HG02981 (cell line): ENCODE data around the gene SFXN2.
A peak's percentile ranks its signal among the peaks of the same experiment; 100 is the strongest.
"Not testable (repeated sequence)": the region's sequence is repeated elsewhere in the genome, so short reads cannot be mapped to it uniquely, and the experiment has no call there.

Experiments
- ATAC-seq: cut with Tn5 transposase; IDR thresholded peaks from one replicate; pipeline ENCODE4 v1.9.1; 2021; ENCODE audit warnings: mild to moderate bottlenecking, moderate library complexity; ENCODE audit not compliant: unreplicated experiment

SFXN2 gene

DNA sequence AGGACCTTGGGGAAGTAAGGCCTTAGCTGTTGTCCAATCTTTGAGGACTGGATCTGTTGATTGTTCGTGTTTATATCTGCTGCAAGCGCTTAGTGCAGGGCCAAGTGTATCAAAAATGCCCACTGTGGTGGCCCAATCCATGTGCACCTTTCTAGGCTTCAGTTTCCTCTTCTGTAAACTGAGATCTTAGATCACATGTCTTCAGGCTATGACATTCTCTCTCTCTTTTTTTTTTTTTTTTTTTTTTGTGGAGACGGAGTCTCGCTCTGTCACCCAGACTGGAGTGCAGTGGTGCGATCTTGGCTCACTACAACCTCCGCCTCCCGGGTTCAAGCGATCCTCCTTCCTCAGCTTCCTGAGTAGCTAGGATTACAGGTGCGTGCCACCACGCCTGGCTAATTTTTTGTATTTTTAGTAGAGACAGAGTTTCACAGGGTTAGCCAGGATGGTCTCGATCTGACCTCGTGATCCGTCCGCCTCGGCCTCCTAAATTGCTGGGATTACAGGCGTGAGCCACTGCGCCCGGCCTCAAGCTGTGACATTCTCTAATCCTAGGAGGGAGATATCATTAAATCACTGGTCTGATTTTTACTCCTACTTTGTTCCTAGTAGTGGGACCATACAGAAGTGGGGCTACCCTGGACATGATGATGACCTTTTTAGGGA lies 2.6 kb downstream of the SFXN2 start:
- ATAC-seq = not testable (repeated sequence)

DNA sequence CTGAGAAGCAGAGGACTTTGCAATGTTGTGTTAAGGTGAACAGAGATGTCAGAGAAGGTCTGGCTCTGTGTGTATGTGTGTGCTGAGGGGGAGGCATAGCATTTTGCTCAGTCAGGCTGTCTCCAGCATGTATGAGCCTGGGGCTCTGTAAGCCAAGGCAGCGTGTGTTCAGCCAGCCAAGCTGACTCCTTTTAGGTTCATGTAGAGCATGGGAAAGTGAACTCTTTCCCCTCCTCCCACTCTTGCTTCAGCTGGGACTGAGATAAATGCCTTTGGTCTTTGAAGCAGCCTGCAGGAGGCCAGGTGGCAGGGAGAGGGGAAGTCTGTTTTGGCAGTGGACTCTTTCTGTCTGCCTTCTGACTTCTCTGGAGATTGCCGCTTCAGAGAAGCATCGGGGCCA lies 3.8 kb downstream of the SFXN2 start:
- ATAC-seq = no peak

DNA sequence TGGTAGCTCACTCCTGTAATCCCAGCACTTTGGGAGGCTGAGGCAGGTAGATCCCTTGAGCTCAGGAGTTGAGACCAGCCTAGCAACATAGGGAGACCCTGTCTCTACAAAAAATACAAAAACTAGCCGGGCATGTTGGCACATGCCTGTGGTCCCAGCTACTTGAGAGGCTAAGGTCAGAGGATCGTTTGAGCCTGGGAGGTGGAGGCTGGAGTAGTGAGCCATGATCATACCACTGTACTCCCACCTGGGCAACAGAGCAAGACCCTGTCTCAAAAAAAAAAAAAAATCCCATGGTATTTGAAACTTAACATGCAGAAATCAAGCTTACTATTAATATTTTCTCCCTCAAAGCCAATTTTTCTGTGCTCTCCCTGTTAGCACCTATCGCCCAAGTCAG lies 5.9 kb downstream of the SFXN2 start:
- no peak for ATAC-seq

DNA sequence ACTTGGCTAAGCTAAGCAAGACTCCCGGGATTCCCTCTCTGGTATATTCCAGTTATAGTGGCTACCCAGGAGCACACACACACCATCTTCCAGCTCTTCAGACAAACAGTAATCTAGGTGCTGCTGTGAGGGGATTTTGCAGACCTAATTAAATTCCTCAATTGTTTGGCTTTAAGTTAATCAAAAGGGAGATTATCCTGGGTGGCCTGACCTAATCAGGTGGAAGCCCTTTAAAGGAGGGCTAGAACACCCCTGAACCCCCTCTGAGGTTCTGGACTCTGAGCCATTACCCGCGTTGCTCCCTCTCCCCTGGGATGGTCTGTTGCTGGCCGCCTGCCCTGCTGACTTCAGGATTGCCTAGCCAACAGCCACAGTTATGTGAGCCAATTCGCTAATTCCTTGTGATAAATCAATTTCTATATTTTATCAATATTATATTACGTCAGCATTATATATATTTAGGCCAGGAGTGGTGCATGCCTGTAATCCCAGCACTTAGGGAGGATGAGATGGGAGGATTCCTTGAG lies 6.4 kb downstream of the SFXN2 start:
- ATAC-seq = no peak

DNA sequence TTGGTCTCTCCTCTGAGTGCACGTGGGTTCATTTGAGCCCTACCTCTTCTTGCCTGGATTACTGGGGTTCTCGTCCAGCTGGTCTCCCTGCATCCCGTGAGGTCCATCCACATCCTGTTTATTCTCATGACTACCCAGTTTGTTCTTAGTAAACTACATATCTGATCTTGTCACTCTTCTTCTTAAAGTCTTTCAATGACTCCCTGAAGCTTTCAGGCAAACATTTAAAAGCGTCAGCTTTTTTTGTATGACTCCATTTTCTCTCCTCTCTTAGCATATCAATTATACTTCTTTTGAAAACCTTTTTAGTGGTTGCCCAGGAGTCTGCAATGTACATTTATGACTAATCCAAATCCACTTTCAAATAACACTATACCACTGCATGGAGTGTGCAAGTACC lies 7.5 kb downstream of the SFXN2 start:
- ATAC-seq = no peak

DNA sequence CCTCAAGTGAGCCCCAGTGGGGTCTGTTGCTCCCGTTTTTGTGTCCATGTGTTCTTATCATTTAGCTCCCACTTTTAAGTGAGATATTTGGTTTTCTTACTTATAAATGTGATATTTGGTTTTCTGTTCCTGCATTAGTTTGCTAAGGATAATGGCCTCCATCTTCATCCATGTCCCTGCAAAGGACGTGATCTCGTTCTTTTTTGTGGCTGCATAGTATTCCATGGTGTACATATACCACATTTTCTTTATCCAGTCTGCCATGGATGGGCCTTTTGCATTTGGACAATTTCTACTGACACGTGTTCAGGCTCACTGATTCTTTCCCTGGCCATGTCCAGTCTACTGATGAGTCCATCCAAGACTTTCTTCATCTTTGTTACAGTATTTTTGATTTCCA lies 9.6 kb downstream of the SFXN2 start:
- ATAC-seq = no peak

DNA sequence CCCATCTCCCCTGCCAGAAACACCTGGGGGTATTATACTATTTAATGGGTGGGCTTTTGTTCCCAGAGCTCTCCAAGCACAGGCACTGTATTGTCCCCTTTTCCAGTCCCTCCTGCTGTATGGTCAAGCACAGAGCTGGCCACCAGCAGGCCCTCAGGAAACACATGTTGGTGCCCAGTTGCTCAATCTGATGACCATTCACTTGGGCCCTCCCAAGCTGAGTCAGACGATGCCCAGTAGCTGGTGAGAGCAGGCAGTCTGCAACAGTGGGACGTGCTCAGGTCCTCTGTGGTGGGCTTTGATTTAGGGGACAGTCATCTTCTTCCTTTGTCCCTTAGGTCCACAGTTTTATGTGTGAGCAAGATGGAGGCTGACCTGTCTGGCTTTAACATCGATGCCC lies 11.8 kb downstream of the SFXN2 start:
- no peak for ATAC-seq

DNA sequence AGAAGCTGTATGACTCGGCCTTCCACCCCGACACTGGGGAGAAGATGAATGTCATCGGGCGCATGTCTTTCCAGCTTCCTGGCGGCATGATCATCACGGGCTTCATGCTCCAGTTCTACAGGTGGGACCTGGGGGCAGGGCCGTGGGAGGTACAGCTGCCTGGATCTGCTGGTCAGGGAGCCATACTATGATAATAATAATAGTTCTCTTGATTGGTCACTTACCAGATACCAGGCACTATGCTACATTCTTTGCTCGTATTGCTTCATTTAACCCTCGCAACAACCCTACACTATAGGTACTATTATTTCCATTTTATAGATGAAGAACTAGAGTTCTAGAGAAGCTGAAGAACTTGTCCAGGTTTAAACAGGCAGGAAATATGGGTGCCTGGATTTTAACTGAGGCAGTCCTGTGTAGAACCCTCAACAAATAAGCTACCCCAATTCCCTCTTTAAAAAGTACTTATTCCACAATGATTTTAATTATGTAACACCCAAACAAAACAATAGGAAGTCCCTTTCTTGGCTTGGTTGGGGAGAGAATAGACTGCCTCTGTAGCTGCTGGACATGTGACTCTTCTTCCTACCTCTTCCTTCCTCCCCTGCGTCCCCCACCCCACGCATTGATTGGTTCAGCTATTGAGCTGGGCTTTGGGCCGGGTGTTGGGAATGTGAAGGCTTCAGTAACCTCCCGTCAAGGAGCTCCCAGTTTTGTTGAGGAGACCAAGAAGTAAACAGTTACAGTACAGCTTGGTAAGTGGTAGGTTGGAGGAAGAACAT lies 12.8 kb downstream of the SFXN2 start:
- ATAC-seq = no peak

DNA sequence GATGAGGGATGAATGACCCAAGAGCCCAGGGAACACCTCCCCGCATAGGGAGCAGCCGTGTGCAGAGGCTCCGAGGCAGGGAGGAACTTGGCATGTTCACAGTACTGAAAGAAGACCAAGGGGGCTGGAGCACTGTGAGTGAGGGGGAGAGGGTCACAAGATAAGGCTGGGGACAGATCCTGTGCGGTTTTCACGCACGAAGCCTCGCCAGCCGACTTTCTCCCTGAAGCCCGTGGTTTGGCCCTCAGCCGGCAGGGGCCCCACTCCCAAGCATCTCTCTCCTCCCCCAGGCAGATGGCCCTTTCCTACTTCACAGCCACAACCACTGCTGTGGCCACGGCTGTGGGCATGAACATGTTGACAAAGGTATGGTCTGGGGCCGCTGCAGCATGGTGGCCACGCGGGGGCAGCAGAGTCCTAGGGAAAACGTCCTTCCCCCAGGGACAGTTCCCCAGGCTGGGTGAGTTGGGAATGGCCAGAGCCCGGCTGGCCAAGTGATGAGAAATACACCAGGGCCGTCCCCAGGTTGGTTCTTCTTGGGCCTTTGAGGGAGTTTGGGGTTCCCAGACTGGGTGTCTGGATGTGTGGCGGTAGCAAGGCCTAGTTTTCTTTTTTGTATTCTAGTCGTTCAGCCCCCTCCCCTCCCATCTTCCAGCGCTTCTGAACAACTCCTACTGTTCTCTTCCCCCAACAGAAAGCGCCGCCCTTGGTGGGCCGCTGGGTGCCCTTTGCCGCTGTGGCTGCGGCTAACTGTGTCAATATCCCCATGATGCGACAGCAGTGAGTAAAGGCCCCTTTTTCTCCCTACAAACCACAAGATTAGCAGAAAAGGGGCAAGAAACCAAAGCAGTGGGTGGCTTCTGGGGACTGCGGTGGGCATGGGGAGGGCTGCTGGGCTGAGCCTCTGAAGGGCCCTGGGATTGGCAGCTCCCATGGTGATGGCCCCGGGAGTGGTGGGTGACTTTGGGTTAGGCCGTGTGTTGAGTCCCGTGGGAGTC lies 14.9 kb downstream of the SFXN2 start:
- no peak for ATAC-seq

DNA sequence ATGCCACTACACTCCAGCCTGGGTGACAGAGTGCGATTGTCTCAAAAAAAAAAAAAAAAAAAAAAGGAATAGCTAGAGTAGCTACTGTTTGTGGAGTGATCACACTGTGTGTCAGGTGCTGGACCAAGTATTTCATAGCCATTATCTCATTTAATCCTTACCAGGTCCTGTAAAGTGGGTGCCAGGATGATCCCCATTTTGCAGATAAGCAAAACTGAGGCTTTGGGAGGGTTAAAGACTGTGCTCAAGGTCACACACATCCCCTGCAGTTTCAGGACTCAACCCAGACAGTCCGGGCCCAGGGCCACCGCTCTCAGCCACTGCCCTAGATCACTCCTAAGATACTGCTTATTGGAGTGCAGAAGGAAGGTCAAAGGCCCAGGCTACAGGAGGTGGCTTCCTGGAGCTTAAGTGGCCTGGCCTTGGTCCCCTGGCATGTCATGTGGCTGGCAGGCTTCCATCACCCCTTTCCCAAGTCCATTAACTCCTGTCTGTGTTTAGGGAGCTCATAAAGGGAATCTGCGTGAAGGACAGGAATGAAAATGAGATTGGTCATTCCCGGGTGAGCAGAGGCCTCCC lies 16.9 kb downstream of the SFXN2 start:
- no peak for ATAC-seq

DNA sequence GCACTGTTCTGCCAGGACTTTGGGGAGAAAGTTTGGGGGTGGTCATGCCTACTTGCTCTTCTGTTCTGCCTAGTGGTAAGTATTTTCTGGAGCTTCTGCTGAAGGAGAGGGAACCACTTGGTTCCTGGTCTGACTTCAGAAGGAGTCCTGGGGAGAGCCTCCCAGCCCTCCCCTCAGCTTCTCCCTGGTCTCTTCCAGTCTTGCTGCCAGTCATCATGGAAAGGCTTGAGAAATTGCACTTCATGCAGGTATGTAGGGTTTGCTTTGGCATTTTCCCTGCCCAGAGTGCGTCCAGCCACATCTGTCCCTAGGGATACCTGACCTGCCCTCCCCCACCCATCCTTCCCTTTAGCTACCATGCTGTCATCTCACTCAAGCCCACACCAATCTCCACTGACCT lies 18.2 kb downstream of the SFXN2 start:
- ATAC-seq = no peak

DNA sequence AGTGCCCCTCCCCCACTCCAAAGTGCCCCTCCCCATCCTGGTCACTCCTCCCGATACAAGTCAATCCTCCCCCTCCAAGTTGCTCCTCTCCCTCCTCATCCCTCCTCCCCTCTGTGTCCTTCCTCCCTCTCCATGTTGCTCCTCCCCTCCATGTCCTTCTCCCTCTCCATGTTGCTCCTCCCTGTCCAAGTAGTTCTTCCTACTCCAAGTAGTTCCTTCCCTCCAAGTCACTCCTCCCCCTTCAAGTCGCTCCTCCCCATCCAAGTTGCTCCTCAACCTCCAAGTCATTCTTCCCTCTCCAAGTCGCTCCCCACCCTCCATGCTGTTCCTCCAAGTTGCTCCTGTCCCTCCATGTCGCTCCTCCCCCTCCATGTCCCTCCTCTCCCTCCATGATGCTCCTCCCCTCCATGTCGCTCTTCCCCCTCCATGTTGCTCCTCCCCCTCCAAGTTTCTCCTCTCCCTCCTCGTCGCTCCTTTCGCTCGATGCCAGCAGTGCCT lies 20.7 kb downstream of the SFXN2 start:
- ATAC-seq = no peak

DNA sequence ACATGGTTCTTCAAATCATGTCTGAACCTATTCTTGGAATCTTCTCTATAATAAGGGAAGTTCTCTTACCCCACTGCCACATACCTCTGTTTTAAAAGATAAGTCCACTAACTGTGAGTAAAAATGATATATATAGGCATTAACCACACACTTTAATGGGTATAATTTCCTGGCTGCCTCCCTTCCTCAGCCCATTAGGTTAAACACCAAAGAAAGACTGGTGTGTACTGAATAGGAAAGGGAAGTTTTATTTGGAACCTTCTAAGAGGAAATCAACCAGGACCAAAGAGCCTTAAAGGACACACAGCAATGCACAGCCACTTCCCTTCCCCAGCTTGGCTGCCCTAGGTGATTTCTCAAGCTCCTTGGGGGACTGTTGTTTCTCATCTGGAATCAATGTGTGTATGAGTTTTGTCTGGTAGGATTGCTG lies 24.3 kb downstream of the SFXN2 start:
- no peak for ATAC-seq

DNA sequence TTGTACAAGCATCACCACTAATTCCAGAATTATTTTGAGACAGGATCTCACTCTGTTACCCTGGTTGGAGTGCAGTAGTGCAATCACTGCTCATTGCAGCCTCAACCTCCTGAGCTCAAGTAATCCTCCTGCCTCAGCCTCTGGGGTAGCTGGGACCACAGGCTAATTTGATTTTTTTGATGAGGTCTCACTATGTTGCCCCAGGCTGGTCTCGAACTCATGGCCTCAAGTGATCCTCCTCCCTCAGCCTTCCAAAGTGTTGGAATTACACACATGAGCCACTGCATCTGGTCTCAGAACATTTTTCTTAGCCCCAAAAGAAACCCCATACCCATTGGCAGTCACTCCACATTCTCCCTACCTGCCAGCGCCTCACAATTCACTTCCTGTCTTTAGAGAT lies 25.8 kb downstream of the SFXN2 start:
- ATAC-seq = no peak

DNA sequence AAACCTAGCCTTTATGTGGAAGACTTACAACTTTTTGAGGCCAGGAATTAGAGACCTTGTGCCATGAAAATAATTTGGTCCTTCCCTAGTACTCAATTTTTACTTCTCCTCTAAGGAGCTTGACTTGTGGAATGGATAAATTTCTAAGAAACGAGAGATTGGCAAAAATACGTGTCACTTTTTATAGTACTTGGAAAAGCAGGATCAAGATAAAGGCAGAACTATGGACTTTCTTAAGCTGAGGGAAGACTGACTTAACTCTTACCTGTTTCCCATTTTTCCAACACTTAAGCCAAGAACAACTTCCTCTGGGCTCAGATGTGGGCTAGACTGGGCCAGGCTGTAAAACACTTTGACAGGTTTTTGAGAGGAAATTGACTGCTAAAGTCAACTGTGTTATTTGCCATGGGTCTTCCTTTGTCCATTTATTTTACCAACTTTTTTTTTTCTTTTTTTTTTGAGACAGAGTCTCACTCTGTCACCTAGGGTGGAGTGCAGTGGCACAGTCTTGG lies 27.3 kb downstream of the SFXN2 start:
- ATAC-seq = no peak

DNA sequence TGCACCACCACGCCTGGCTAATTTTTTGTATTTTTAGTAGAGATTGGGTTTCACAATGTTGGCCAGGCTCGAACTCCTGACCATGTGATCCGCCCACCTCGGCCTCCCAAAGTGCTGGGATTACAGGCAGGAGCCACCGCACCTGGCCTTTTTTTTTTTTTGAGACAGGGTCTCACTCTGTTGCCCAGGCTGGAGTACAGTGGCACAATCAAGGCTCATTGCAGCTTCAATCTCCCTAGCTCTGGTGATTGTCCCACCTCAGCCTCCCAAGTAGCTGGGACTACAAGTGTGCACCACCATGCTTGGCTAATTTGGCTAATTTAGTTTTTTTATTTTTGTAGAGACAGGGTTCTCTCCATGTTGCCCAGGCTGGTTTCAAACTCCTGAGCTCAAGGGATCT lies 27.9 kb downstream of the SFXN2 start:
- not testable (repeated sequence) for ATAC-seq

DNA sequence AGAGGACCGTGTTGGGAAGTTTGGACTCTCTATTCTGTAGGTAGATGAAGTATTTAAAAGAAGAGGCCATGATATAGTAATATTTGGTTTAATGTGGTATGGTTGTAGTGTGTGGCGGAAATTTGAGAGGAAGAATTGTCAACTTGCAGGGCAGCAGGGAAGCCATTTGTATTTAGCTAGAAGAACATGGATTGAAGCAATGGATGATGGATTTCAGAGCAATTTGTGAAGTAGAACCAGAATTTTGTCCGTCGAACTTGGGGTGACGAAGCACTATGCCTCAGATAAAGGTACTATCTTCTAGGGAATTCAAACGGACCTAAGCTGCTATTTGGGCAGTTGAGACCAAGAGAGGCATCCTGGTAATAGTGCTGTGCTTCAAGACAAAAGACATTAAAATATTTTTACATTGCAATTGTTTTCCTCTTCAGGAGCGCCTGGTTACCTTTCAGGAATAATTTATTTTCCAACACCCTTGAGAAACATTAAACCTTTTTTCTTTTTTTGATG lies 28.7 kb downstream of the SFXN2 start:
- ATAC-seq = no peak

DNA sequence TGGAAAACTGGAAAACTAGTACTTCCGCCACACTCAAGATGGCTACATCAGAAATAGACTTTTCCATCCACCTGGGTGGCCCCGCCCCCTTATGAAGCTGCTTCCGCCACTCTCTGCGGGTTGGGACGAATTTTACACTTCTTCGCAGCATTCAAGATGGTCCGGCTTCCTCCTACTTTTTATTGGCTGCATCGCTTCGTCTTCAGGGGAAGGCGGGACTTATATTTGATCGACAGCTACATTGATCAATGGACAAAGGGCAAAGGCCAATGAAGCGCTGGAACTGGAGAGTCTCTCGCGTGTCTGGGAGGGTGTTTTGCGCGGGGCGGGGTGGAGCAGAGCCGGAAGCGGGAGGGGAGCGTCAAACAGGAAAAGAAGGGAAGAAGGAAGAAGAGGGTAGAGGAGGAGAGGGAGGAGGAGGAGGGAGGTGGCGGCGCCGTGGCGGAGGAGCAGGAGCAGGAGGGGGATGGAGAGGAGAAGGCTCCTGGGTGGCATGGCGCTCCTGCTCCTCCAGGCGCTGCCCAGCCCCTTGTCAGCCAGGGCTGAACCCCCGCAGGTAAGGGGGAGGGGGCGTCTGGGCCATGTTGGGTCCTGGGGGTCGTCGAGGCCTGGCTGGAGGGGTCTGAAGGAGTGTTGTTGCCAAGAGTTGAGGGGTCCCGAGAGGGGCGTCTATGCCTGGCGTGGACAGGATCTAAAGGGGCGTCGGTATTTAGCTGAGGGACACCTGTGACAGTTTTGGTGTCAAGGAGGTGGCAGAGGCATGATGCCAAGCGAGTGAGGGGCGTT lies 29.3 kb downstream of the SFXN2 start, which contains the start of gene WBP1L:
Gene WBP1L (plus strand): TSS at position 361 of the 786 bp plus-strand sequence. CDS start 106 bp downstream, at position 467.
- peak; percentile 97 for ATAC-seq

DNA sequence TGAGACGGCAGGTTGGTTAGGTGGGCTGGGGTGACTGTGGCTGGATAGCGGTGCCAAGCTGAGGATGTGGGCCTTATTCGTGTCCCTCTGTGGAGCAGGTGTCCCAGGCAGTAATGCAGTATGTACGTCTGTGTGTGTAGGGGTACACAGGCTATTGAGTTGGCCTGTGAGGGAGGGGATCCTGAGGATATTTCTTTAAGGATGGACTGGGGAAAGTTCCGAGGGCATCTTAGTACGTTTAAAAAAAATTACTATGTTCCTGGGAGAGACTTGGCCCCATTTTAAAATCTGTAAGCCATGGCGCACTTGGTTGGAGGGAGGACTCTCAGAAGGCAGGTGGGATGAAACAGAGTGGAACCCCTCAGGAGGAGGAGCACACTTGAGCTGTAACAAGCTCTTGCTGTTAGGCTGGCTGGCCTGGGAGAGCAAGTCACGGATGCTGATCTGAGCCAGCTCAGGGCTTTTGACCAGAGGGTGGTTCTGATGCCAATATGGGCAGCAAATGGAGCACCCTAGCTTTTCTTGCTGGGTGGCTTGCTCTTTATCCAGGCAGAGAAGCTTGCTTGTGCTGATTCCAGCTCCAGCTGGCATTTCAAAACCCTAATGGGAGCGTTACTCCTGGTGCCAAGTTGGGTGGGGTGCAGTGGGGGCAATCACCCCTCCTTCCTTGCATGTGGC lies 30.1 kb downstream of the SFXN2 start:
- ATAC-seq = peak; percentile 12
